HG03558 (cell line): Measurements from ENCODE around the gene RFX2.

Source experiments
- ATAC-seq: cut with Tn5 transposase; IDR thresholded peaks from one replicate; pipeline ENCODE4 v1.9.1; 2021; ENCODE audit warnings: moderate number of reproducible peaks; ENCODE audit not compliant: unreplicated experiment; ENCODE audit errors: extremely low read depth

Gene RFX2

GRCh38 chr19:6062961-6063575, 47.2 kb downstream of the RFX2 start:
- no peak for ATAC-seq

GRCh38 chr19:6062274-6062673, 48.0 kb downstream of the RFX2 start:
- ATAC-seq = no peak

GRCh38 chr19:6061376-6062130, 48.7 kb downstream of the RFX2 start:
- ATAC-seq = no peak

- no peak for ATAC-seq
These were observed 49.5 kb downstream of the RFX2 start for GRCh38 chr19:6060600-6061375.

- ATAC-seq = no peak
These were observed 50.2 kb downstream of the RFX2 start for GRCh38 chr19:6059988-6060599.

- ATAC-seq = no peak
These were observed 50.8 kb downstream of the RFX2 start for GRCh38 chr19:6059396-6059947.

- ATAC-seq = no peak
These were observed 51.6 kb downstream of the RFX2 start for GRCh38 chr19:6058518-6059201.

GRCh38 chr19:6057651-6058517, 52.4 kb downstream of the RFX2 start:
- ATAC-seq = no peak

GRCh38 chr19:6056801-6057650, 53.3 kb downstream of the RFX2 start:
- ATAC-seq = no peak

- ATAC-seq = no peak
These were observed 54.0 kb downstream of the RFX2 start for GRCh38 chr19:6056282-6056741.

- ATAC-seq = no peak
These were observed 55.1 kb downstream of the RFX2 start for GRCh38 chr19:6055013-6055795.

- ATAC-seq = no peak
These were observed 61.4 kb downstream of the RFX2 start for GRCh38 chr19:6048793-6049405.

- ATAC-seq = no peak
These were observed 62.0 kb downstream of the RFX2 start for GRCh38 chr19:6048348-6048747.

GRCh38 chr19:6047741-6048251, 62.5 kb downstream of the RFX2 start:
- no peak for ATAC-seq

GRCh38 chr19:6047256-6047655, 63.0 kb downstream of the RFX2 start:
- no peak for ATAC-seq

GRCh38 chr19:6045108-6045507, 65.2 kb downstream of the RFX2 start:
- ATAC-seq = no peak
